ENCODE results near the gene TMEM202.
"Not testable (repeated sequence)": the region's sequence is repeated elsewhere in the genome, so short reads cannot be mapped to it uniquely, and the experiment has no call there.

TMEM202 gene, protein sequence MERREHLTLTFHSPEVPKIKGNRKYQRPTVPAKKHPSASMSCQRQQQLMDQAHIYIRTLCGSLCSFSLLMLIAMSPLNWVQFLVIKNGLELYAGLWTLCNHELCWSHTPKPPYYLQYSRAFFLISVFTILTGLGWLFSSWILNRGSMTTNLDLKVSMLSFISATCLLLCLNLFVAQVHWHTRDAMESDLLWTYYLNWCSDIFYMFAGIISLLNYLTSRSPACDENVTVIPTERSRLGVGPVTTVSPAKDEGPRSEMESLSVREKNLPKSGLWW

DNA sequence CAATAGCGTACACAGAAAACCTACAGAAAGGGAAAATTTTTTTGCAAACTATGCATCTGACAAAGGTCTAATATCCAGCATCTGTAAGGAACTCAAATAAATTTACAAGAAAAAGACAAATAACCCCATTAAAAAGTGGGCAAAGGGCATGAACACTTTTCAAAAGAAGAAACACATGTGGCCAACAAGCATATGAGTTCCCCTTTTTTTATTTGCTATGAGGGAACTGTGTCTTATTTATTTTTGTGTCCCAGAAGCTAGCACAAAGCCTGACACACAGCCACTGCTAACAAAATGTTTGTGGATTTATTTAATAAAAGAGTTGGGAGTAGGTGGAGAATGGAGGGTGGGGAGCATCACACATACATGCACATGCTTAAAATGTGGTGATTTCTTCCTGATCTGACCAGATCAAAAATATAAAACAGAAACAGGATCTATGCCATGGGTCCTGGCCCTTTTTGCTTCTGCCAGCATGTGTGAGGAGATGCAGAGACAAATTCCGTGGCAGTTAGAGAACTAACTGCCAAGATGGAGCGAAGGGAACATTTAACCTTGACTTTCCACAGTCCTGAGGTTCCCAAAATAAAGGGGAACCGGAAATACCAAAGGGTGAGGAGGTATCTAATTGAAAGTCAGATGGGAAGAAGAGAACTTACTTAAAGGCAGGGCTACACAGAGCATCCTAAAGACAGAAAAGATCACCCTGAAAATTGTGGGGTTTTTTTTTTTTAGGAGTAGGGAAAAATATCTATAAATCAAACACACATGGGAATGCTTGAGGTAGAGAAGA, at the start of gene TMEM202:
Gene TMEM202 (plus strand): TSS at position 510 of the 793 bp plus-strand sequence. CDS start 22 bp downstream, at position 532.
- no peak for DNase-seq (ENCODE audit: low read depth in 2 of 2)

DNA sequence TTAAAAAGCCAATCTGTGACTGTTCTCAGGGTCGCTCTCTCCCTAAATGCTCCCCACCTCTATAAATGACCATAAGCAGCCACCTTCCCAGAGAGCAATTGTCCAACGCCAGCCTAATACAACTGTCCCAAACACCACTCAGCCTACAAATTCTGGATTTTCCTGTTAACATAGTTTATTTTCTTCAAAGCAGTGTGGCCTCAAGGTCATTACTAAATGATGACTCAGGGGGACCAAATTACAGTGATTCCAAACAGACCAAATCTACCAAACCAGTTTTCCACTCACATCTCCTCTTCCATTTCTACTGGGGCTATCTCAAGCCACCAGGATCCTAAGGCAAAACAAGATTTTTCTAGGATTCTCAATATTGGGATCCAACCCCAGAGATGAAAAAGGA, 44.8 kb upstream of the TMEM202 start:
- DNase-seq (ENCODE audit: low read depth in 2 of 2), result no peak

DNA sequence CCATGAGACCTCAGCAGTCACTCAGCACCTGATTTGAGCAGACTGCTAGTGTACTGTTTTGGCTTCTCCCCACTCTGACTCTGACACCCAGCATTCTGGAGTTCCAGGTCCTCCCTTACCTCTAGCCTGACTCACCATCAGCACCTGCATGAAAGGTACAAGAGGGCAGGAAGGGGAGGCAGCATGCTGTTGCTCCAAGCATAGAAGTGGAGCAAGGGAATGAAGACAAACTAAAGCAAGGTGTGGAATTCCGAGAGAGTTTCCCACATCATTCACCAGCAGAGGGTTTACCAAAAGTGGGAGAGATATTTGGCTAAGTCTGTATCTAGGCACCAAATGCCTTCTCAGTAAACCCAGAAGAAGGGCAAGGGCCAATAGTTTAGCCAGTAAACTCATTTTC, 43.6 kb upstream of the TMEM202 start:
- no peak for DNase-seq (ENCODE audit: low read depth in 2 of 2)

DNA sequence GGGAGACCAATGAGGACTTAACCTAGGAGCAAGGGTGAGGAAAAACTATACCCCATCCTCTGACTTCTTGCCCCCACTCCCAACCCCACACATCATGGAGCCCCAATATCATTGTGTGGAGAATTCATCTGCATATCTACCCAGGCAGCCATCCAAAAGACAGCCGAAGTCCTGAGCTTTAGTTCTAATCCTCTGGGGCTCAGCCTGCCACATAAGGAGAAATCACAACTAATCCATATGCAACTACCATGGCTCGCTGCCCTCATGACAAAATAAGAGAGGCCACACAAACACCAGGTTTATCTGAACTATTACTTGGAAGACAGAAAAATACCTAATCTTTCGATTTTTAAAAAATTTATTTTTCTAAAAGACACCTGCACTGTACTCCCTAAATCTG, 40.0 kb upstream of the TMEM202 start:
- no peak for DNase-seq (ENCODE audit: low read depth in 2 of 2)

DNA sequence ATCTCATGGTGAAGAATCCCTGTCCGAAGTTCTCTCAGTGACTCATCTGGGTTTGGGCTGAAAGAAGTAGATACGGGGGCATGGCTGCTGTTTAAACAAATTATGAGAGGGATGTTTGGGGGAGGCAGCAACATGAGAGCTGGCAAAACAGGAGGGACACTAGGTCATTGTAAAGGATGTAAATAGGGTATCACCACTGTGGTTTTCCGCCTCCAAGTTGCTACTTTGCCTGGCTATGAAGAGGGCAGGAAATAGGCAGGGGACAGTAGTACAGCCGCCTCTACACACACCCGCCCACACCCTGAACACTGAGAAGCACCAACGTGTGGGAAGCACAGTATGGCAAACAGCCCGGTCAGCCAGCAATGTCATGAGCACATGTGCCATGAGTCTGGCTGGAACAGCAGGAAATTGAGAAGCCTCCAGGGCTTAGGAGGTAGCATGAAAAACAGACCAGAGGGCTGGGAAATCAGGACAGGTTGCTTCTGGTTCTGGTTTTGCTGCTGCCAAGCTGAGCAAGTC, 39.4 kb upstream of the TMEM202 start:
- no peak for DNase-seq (ENCODE audit: low read depth in 2 of 2)

DNA sequence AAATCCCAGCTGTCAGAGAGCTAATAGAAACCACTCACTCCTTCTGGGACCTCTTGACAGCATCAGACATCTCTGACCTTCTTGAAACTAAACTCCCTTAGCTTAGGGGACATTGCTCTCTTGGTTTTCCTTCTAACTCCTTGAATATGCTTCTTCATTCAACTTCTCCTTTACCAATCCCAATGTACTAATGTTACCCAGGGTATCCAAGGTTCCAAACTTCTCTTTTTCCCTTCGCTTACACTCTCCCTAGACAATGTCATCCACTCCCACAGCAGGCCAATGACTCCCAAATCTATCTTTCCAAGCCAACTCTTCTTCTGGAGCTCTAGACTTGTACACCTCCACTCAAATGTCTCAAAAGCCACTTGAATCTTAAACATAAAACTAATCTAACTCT, 36.9 kb upstream of the TMEM202 start:
- no peak for DNase-seq (ENCODE audit: low read depth in 2 of 2)

DNA sequence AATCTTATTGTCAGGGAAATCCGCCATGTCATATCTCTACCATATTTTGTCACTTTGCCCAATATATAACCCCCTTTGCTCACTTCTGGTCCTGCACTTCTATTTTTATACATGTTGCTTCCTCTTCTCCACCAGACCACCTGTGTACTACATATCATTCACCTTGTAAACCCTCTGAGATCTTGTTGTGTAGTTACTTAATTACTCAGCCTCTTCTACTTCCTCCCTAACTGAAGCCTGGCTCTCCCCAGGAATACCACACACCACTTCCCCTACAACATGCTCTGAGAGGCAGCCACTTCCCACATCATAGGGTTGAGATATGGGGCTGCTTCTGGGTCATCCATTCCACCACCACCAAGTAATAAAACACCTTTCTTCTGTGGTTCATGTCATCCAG, 32.3 kb upstream of the TMEM202 start:
- no peak for DNase-seq (ENCODE audit: low read depth in 2 of 2)

DNA sequence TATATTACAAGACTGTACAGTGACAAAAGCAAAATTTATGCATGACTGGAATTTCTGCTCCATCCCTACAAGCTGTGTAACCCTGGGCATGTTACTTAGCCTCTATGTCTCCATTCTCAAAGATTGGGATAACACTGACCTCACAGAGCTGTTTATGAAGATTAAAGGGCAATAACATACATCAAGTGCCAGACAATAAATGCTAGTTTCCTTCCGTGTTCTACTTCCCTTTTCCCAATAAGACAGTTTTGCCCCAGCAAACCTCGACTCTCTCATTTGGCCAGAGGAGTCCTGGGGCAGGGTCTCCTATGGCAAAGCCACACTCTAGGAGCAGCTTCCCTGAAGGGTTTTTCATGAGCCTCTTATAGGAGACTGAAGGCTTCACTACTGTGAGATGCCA, 29.8 kb upstream of the TMEM202 start:
- no peak for DNase-seq (ENCODE audit: low read depth in 2 of 2)

DNA sequence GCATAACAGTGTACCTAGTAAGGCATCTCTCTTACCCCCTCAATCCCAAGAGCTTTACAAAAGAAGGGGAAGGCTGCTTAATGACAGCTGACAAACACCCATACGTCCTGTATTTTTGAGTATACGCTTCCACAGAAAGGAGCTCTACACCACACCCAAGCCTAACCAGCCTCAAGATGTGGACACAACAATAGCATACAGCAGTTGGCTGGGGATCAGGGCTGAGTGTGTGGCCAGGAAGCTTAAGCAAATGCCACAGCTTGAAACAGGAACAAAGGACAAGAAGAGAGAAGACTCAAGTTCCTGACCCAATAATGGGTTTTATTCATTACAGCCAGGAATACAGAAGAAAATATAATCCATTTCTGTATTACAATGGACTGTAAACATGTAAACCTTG, 29.2 kb upstream of the TMEM202 start:
- DNase-seq (ENCODE audit: low read depth in 2 of 2), result no peak

DNA sequence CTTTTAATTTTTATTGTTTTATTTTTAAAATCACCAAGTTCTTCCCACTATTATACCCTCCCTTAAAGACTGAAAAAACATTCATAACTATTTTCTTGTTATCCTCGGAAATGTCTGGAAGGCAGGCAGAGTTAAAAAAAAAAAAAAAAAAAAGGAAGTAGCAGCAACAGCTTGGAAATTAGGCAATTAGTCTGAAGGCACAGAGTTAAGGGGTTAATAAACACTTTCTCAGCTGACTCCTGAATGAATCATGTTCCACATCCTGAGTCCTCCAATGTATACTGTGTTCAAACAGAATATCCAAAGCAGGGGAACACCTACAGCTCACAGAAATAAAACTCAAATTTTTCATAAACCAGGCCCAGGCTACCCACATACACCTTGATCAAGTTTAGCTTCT, 28.1 kb upstream of the TMEM202 start:
- no peak for DNase-seq (ENCODE audit: low read depth in 2 of 2)

DNA sequence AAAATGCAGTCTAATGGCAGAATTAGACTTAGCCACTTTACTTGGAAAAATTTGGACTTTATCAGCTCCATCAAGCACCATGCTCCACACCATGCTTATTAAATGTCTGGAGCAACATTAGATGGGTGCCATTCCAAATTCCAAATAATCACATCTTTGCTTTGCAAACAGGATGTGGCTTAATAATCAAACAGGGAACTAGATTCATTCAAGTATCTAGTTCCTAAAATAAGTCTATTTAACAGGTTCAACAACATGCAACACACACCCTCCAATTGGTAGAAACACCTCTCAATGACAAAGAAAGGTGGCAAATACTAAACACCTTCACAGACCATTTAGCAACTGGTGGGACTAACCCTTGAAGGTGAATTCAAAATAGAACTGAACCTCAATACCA, 25.7 kb upstream of the TMEM202 start:
- no peak for DNase-seq (ENCODE audit: low read depth in 2 of 2)

DNA sequence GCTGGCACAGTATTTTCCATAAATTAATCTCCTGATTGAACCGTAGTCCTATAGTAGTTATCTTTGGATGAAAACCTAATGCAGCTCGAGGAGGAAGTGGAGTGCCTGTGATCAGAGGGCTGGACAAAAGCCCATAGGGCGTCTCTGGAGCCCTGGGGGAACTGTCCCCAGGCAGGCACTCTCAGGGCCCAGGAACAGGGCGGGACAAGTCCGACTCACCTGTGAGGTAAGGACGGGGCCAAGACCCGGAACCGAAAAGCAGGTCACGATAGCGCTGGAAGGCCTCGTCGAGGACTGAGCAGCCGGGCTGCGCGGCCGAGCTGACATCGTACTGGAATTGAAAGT, 22.6 kb upstream of the TMEM202 start:
- DNase-seq (ENCODE audit: low read depth in 2 of 2), result no peak

DNA sequence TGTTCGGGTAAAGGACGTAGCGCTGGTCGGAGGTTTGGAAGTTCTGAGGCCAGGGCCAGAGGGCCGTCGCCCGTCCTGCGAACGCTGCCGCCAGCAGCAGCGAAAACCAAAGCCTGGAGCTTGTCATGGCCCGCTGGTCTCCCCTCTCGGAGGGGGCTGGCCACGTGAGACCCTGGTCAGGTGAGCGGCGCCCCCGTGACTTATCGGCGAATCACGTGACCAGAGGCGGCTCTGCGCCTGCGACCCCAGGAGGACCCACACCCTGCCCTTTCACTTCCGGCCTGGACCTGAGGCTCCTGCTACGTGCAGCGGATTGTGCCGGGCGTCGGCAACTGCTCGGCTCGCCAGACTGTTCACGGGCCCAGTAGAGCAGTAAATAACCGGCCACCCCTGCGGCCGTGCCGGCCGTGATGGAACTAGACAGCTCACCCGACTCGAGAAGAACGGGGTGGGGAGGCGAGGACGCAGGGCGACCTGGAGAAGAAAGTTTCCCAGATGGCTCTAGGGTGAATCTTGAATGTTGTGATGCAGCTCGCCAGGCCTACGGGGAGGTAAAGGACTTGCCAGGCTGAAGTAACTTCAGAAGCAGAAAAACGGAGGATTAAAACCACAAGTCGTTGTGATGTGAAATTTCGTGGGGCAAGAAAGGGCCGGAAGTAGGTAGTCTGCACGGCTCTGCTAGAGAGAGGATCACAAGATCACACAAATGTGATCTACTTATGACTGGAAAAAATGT, 22.1 kb upstream of the TMEM202 start, which contains the start of gene HEXA:
Gene HEXA (minus strand): TSS at position 169 of the 736 bp plus-strand sequence. CDS start 42 bp downstream, at position 127.
- peak; percentile 96 to 97 for DNase-seq (ENCODE audit: low read depth in 2 of 2)

DNA sequence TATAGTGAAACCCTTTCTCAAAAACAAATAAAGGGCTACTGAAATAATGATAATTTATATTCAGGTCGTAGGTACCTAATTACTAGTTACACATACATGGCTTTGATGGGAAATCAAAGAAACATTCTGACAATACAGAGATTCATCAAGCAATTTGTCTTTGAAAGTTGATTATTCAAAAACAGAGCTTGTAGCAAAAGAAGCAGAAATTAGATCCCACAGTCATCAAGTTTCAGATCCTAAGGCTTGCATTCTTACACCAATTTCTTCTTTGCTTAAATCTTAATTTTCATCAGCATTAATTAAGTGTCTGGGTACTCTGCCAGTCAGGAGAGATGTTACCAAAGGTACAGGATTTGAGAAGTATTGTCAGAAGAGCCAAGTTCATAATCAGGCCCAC, 20.8 kb upstream of the TMEM202 start:
- no peak for DNase-seq (ENCODE audit: low read depth in 2 of 2)

DNA sequence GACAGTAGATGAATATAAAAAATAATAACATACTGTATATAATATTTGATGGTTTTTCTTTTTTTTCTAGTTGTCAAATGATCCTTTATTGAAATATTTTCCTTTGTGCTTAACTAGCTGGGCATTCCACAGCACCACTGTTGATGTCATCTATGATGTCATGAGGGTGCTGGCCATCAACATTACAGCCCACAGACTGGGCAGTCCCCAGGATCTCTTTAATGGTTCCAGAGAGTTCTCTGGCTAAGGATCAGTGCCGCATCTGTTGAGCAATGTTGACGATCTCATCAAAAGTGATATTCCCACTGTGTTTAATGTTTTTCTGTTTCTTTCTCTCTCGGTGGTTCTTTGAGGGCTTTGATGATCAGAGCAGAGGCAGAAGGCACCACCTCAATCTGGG, 19.0 kb upstream of the TMEM202 start:
- DNase-seq (ENCODE audit: low read depth in 2 of 2), result not testable (repeated sequence)

DNA sequence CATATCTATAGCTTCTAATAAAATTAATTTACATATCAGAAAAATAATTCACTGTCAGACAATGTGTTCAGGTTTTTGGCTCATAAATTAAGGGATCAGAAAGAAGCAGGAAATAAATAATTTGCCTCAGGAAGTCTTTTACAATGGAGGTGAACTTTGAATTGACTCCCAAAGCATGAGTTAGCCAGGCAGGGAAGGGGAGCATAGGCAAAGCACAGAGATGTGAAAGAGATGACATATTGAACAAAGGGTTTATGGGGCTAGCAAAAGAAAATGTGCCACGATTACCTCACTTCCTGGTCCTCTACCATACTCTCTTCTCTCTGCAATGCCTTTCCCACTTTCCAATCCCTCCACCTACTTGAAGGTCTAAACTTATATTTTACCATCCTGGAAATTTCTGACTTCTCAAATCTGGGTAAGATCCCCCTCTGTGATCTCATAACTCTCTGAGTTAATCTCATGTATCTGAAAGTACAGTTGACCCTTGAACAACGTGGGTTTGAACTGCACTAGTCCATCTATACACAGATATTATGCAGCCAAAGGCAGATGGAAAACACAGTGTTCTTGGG, 18.2 kb upstream of the TMEM202 start:
- DNase-seq (ENCODE audit: low read depth in 2 of 2), result no peak

DNA sequence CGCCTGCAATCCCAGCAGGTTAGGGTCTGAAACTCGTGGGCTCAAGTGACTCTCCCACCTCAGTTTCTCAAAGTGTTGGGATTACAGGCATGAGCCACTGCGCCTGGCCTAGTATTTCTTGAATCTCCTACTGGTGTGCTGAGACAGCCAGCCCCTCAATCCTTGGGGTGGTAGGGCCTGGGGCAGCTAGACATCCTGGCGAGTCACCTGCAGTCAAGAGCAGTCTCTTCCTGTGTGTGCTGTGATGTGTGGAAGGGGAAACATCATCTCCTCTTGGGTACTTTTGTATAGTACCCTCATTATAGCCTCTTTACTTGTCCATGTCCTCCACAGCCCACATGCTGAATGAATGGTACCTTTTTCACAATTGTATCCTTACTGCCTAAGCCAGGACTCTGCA, 17.4 kb upstream of the TMEM202 start:
- DNase-seq (ENCODE audit: low read depth in 2 of 2), result no peak

DNA sequence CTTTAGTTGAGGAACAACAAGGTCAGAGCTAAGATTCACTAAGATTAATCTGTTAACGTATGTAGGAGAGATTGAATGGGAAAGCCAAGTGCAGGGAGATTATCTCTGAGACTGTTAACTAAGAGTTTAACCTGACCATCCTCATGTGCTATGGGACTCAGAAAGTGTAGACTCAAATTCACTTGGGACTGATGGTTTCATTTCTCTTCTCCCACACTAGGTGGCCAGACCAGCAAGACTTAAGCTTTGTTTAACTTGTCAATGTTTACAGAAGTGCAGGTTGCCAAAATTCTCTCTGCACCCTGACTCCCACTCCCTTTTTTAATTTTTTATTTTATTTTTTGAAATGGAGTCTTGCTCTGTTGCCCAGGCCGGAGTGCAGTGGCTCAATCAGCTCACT, 16.0 kb upstream of the TMEM202 start:
- DNase-seq (ENCODE audit: low read depth in 2 of 2), result no peak

DNA sequence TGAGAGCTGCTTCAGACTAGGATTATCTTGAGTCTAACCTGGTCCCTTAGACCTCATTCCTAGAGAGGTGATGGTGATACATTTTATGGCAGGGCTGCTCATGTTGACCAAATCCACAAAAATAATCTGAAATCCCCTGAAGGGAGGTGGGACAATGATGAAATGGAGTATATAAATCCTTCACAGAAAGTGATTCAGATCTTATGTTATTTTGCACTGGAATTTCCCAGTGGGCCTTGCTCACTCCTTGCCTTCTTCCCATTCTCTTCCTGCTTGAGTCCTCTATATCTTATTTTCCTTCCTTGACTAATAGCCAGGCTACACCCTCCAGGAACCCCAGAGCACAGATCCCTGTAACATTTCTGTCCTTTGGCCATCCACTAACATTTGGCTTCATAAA, 10.4 kb upstream of the TMEM202 start:
- no peak for DNase-seq (ENCODE audit: low read depth in 2 of 2)

DNA sequence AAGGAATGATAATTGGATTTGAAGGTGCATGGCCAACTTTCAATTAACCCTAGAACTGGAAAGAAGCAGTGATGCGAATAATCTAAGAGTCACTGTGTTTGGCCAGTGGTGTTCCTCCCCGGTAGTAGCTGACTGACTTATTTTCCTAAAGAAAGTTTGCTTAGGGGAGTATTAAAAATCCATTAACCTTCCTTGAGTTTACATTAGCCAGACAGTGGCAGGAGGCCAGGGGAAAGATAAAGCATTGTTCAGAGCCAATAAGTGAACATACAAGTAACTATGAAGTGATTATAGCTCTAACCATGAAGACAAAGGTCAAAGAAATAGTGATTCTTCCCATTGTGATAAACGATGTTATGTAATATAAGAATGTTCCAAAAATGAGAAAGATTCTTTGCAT, 8.9 kb upstream of the TMEM202 start:
- DNase-seq (ENCODE audit: low read depth in 2 of 2), result no peak

DNA sequence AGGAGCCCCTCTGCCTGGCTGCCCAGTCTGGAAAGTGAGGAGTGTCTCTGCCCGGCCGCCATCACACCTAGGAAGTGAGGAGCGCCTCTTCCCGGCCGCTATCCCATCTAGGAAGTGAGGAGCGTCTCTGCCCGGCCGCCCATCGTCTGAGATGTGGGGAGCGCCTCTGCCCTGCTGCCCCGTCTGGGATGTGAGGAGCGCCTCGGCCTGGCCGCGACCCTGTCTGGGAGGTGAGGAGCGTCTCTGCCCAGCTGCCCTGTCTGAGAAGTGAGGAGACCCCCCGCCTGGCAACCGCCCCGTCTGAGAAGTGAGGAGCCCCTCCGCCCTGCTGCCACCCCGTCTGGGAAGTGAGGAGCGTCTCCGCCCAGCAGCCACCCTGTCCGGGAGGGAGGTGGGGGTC, 1.8 kb upstream of the TMEM202 start:
- DNase-seq (ENCODE audit: low read depth in 2 of 2), result not testable (repeated sequence)

DNA sequence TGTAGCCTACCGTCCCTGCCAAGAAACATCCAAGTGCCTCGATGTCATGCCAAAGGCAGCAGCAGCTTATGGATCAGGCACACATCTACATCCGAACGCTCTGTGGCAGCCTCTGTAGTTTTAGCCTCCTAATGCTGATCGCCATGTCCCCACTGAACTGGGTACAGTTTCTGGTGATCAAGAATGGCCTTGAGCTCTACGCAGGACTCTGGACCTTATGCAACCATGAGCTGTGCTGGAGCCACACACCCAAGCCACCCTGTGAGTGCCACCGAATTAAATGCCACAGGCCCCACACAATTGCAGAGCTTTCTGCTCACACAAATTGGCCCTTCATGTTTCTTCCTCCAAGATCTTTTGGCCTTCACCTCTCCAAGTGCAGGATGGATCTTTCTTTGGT, 543 bp downstream of the TMEM202 start:
- no peak for DNase-seq (ENCODE audit: low read depth in 2 of 2)
